Measurements from ENCODE around the gene ACOXL. TPM values are rescaled to one million over a fixed set of nuclear protein-coding genes. Genes with fewer than 3 reads are reported as not detected.

Gene ACOXL
- total RNA-seq, 1 donor from 2014 or later: 0.20 TPM

- Mint-ChIP-seq H3K4me3 (no peak overlapping the region), H3K36me3 (ENCODE audit: low read depth) (no peaks in the 10 kb centered on the region), H3K4me1 (no peaks in the 10 kb centered on the region), H3K27me3 (peaks cover 20% of the 10 kb centered on the region), H3K27ac (no peak overlapping the region), H3K9me3 (no peaks in the 10 kb centered on the region)
- CTCF ChIA-PET: no interaction called here
- intact Hi-C loops (cut with micrococcal nuclease): no loop called here
- no peak for TF ChIP-seq CTCF (IDR thresholded peaks at IDR 0.05)
- DNase-seq (no peak), ATAC-seq (ENCODE audit: low read depth) (no peak)
- POLR2A ChIA-PET: no interaction called here
Observed at GRCh38 chr2:111108745-111109271, 376.4 kb downstream of the ACOXL start.

DNA sequence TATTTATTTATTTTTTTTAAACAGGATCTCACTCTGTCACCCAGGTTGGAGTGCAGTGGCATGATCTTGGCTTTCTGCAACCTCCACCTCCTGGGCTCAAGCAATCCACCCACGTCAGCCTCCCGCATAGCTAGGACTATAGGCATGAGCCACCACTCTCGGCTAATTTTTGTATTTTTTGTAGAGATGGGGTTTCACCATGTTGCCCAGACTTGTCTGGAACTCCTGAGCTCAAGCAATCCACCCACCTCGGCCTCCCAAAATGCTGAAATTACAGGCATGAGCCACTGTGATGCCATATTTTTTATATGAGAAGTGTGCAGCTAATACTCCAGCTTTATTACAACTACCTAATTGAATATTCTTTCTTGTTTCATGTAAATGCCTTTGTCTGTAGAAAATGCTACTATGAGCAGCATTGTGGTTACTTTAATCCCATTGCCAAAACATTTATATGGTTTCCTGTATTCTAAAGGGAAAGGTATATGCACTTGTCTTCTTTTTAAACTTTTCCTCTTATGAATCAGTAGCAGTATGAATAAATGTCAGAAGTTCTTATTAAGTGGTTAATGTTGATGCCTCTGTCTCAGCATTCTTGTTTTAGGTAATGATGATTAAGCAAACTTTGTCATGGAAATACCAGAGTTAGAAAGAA lies 378.9 kb downstream of the ACOXL start:
- no peak for TF ChIP-seq CTCF (IDR thresholded peaks at IDR 0.05)
- POLR2A ChIA-PET: no interaction called here
- DNase-seq: no peak
- peaks cover 5% of the 10 kb centered on the region for H3K4me1 Mint-ChIP-seq
- CTCF ChIA-PET: interaction anchor here (1.4 kb wide), 1 partner anchor 299 kb away, joined by 5 read pairs; no protein-coding TSS in a partner anchor
- no peaks in the 10 kb centered on the region for H3K36me3 Mint-ChIP-seq (ENCODE audit: low read depth)
- H3K27me3 Mint-ChIP-seq: peaks cover 26% of the 10 kb centered on the region
- ATAC-seq (ENCODE audit: low read depth): no peak
- H3K9me3 Mint-ChIP-seq: no peaks in the 10 kb centered on the region
- no peak overlapping the region for H3K27ac Mint-ChIP-seq
- H3K4me3 Mint-ChIP-seq: no peak overlapping the region
- intact Hi-C loops (cut with micrococcal nuclease): no loop called here

- Mint-ChIP-seq H3K27me3 (peaks cover 28% of the 10 kb centered on the region), H3K9me3 (no peaks in the 10 kb centered on the region)
- POLR2A ChIA-PET: interaction anchor here (0.6 kb wide), 2 partner anchors 33 to 44 kb away, joined by 3 to 7 read pairs; no protein-coding TSS in a partner anchor
Observed at GRCh38 chr2:111113838-111114237, 381.5 kb downstream of the ACOXL start.

DNA sequence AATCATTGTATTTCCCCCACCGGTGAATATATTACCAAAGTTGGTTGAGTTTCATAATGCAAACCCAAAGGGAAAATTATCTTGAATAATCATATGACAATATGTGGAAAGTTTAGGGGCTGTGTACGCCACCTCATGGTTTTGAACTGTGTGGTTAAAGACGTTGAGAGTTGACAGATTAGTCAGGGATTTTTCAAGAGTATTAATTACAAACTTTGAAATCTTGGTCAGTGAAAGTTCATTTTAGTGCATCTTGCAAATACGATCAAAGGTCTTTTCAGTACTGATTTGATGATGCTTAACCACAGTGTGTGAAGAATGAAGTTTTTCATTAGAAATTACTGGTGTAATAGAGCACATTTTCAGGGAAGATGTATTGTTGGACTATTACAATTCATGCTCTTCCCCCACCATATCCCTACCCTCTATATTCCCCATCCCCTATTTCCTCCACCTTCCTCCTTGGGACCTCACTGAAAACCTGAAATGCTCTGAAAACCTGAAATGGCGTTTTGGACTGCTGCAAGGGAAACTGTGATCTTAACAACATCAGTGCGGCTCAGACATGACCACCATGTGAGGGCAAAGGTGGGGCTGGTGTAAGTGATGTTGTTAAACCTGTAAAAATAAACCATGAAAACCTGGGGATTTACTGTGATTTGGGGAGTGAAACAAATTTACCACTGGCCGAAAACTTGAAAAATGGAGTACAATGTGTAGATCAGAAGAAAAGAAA lies 383.8 kb downstream of the ACOXL start:
- no peak for ATAC-seq (ENCODE audit: low read depth)
- DNase-seq: no peak
- CTCF ChIA-PET: interaction anchor here (0.7 to 2.0 kb wide), 3 partner anchors 11 to 304 kb away, joined by 3 to 6 read pairs (median 3); no protein-coding TSS in a partner anchor
- Mint-ChIP-seq H3K4me1 (peaks cover 40% of the 10 kb centered on the region), H3K4me3 (no peak overlapping the region), H3K27me3 (peaks cover 24% of the 10 kb centered on the region), H3K9me3 (no peaks in the 10 kb centered on the region), H3K36me3 (ENCODE audit: low read depth) (peaks cover 5% of the 10 kb centered on the region), H3K27ac (no peak overlapping the region)
- POLR2A ChIA-PET: no interaction called here
- intact Hi-C loops (cut with micrococcal nuclease): loop anchor here (2.0 to 5.0 kb wide), 3 partner anchors 87 to 341 kb away; no protein-coding TSS in a partner anchor
- no peak for TF ChIP-seq CTCF (IDR thresholded peaks at IDR 0.05)

More at GRCh38 chr2:111113838-111114237, 381.5 kb downstream of the ACOXL start:
- Mint-ChIP-seq H3K4me3 (no peak overlapping the region), H3K27ac (no peak overlapping the region), H3K36me3 (ENCODE audit: low read depth) (no peaks in the 10 kb centered on the region), H3K4me1 (peaks cover 28% of the 10 kb centered on the region)
- DNase-seq (no peak), ATAC-seq (ENCODE audit: low read depth) (no peak)
- CTCF ChIA-PET: no interaction called here
- intact Hi-C loops (cut with micrococcal nuclease): no loop called here
- no peak for TF ChIP-seq CTCF (IDR thresholded peaks at IDR 0.05)
